WERI-Rb-1 (cell line): ENCODE measurements around the gene PRR36.
A peak's percentile ranks its signal among the peaks of the same experiment; 100 is the strongest.

ENCODE experiments used
- DNase-seq: peaks from one replicate; pipeline ENCODE4 v3.0.0-alpha.2; 2020
- H3K27ac ChIP-seq: fragments of 250-450 bp; sonication (Bioruptor Pico); 2 replicates; pipeline ENCODE4 v1.5.1; 2020; ENCODE audit warnings: mild to moderate bottlenecking, moderate library complexity
- H3K27me3 ChIP-seq: fragments of 250-450 bp; sonication (Bioruptor Pico); 2 replicates; pipeline ENCODE4 v1.5.1; 2021; ENCODE audit warnings: mild to moderate bottlenecking, low read depth, moderate library complexity; ENCODE audit not compliant: insufficient read depth, severe bottlenecking
- H3K36me3 ChIP-seq: fragments of 250-450 bp; sonication (Bioruptor Pico); 2 replicates; pipeline ENCODE4 v1.5.1; 2020; ENCODE audit warnings: mild to moderate bottlenecking, moderate library complexity
- H3K4me3 ChIP-seq: 2 replicates; pipeline ENCODE4 v1.5.1; 2011; ENCODE audit warnings: low read depth, mild to moderate bottlenecking, control low read depth, low read length
- H3K9me3 ChIP-seq: fragments of 250-450 bp; sonication (Bioruptor Pico); 2 replicates; pipeline ENCODE4 v1.5.1; 2021; ENCODE audit warnings: mild to moderate bottlenecking, moderate library complexity; ENCODE audit not compliant: severe bottlenecking
- CTCF ChIP-seq: IDR thresholded peaks from 2 replicates; pipeline ENCODE4 v1.5.1; 2011; ENCODE audit warnings: low read depth, mild to moderate bottlenecking, control low read depth, inconsistent platforms, low read length

PRR36 gene

GRCh38 chr19:7872306-7873204 is 1.6 kb downstream of the PRR36 start:
- Histone ChIP-seq H3K27me3 (no peaks in the 10 kb centered on the region), H3K4me3 (no peak overlapping the region), H3K9me3 (no peaks in the 10 kb centered on the region), H3K36me3 (peaks cover 44% of the 10 kb centered on the region), H3K27ac (peak overlapping the region; percentile 24; the same call in 1 of the 2 replicates)
- DNase-seq, result no peak
- TF ChIP-seq CTCF, result no peak

DNA sequence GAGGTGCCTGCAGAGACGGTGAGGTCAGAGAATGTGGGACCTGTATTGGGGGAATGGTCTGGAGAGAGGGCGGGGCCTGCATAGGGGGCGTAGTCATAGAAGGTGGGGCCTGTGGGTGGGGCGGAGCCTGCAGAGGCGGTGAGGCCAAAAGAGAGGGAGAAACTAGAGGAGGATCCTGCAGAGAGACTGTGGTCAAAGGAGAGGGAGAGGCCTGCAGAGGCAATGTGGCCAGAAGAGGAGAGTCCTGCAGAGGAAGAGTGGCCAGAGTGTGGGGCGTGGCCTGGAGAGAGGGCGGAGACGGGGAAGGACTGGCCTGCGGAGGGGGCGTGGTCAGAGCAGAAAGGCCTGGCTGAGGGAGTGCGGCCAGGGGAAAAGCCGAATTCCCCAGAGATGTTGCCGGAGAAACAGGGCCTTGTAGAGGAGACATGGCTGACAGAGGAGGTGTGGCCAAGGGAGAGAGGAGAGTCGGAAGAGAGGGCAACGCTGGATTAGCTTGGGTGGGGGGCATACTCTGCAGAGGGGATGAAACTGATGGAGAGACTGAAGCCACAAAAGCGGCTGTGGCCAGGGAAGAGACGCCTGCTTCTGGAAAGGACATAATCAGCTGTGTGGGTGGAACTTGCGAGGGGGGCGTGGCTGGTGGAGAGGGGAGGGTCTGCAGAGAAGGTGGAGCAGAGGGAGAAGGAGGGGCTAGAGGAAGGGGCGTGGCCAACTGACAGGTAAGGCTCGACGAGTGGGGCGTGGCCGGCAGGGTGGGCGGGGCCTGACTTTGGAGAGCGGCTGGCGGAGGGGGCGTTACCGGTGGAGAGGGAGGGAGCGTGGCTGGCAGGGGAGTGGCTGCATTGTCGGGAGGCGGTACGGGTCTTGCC is 2.5 kb downstream of the PRR36 start:
- Histone ChIP-seq H3K4me3 (no peak overlapping the region), H3K9me3 (no peaks in the 10 kb centered on the region), H3K27ac (no peak overlapping the region), H3K36me3 (peaks cover 53% of the 10 kb centered on the region), H3K27me3 (no peaks in the 10 kb centered on the region)
- TF ChIP-seq CTCF, result no peak
- peak; percentile 93 for DNase-seq

DNA sequence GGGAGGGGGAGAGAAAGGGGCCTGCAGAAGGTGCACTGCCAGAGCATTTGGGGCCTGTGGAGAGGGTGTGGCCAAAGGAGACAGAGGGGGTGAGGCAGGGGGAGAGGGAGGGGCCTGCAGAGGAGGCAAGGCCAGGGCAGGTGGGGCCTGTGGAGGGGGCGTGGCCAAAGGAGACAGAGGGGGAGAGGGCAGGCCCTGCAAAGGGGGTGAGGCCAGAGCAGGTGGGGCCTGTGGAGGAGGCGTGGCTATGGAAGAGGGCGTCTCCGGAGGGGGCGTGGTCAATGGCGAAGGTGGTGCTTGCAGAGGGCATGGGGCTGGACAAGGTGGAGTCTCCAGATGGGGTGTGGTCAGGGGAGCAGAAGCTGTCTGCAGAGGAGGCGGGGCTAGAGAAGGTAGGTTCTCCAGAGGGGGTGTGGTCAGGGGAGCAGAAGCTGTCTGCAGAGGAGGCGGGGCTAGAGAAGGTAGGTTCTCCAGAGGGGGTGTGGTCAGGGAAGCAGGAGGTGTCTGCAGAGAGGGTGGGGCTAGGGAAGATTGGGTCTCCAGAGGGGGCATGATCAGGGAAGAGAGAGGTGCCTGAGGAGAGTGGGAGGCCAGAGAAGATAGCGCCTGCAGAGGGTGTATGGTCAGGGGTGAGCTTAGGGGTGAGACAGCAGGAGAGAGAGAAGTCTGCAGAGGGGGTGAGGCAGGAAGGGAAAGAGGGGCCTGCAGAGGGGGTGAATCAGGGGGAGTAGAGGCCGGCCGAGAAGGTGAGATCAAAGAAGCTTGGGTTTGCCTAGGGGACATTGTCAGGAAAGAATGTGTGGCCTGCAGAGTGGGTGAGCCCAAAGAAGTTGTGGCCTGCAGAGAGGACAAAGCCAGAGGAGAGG is 3.4 kb downstream of the PRR36 start:
- peak; percentile 87 for DNase-seq
- H3K27ac ChIP-seq, result no peak overlapping the region
- no peak overlapping the region for H3K4me3 ChIP-seq
- H3K27me3 ChIP-seq, result no peaks in the 10 kb centered on the region
- no peak for TF ChIP-seq CTCF
- H3K9me3 ChIP-seq, result no peaks in the 10 kb centered on the region
- peaks cover 55% of the 10 kb centered on the region for H3K36me3 ChIP-seq

DNA sequence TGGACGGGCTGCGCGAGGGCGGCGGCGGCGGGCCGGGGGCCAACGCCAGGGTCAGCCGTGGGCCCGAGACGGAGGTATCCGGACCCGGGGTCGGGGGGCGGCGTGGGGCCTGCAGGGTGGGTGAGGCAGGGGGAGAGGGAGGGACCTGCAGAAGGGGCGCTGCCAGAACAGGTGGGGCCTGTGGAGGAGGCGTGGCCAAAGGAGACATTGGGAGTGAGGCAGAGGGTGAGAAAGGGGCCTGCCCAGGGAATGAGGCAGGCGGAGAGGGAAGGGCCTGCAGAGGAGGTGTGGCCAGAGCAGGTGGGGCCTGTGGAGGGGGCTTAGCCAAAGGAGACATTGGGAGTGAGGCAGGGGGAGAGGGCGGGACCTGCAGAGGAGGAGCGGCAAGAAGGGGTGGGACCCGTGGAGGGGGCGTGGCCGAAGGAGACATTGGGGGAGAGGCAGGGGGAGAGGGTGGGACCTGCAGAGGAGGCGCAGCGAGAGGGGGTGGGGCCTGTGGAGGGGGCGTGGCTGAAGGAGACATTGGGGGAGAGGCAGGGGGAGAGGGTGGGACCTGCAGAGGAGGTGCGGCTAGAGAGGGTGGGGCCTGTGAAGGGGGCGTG is 4.2 kb downstream of the PRR36 start:
- DNase-seq, result peak; percentile 71
- Histone ChIP-seq H3K4me3 (no peak overlapping the region), H3K9me3 (no peaks in the 10 kb centered on the region), H3K27me3 (no peaks in the 10 kb centered on the region), H3K36me3 (peaks cover 55% of the 10 kb centered on the region), H3K27ac (no peak overlapping the region)
- no peak for TF ChIP-seq CTCF

DNA sequence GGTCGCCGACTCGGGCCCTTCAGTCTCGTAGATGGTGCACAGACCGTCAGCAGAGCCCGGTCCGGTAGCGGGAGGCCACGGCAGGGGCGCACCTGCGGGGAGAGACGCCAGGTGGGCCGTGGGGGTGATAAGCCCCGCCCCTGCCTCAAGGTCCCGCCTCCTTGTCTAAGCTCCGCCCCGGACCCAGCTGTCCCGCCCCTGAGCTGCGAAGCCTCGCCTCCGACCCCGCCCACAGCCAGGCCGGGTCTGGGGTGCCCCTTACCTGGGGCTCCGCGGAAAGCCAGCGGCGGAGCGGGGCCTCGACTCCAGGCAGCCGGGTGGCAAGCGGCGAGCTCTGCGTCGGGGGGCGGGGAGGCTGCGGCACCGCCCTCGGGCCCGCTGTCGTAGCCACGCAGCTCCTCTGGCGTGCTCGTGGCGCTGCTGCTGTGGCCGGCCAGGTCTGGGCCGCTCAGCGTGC is 4.7 kb downstream of the PRR36 start:
- peaks cover 55% of the 10 kb centered on the region for H3K36me3 ChIP-seq
- TF ChIP-seq CTCF, result no peak
- no peaks in the 10 kb centered on the region for H3K9me3 ChIP-seq
- DNase-seq, result no peak
- no peak overlapping the region for H3K27ac ChIP-seq
- H3K4me3 ChIP-seq, result no peak overlapping the region
- H3K27me3 ChIP-seq, result no peaks in the 10 kb centered on the region
